Measurements from ENCODE around the gene NFE2L1.

Gene NFE2L1

GRCh38 chr17:48084932-48085331 lies 36.8 kb downstream of the NFE2L1 start:
- DNase-seq = no peak
- no peaks in the 10 kb centered on the region for H3K36me3 ChIP-seq (ENCODE audit: control insufficient read depth, insufficient read depth, low read length)
- peaks cover 3% of the 10 kb centered on the region for H3K4me1 ChIP-seq (ENCODE audit: control insufficient read depth, low read depth, low read length)
- H3K4me2 ChIP-seq (ENCODE audit: low read length) = no peak overlapping the region
- no peak overlapping the region for H4K5ac ChIP-seq (ENCODE audit: low read length)
- no peak overlapping the region for H3K4me3 ChIP-seq (ENCODE audit: low read length)
- H3K4ac ChIP-seq (ENCODE audit: low read depth, low read length) = no peak overlapping the region
- H3K79me1 ChIP-seq (ENCODE audit: low read length) = peaks cover 10% of the 10 kb centered on the region
- H2BK5ac ChIP-seq (ENCODE audit: low read length) = no peak overlapping the region
- H3K27me3 ChIP-seq (ENCODE audit: insufficient read depth, low read length, poor library complexity) = no peaks in the 10 kb centered on the region
- H4K8ac ChIP-seq (ENCODE audit: low read depth, low read length) = no peak overlapping the region
- no peak overlapping the region for H2BK15ac ChIP-seq (replicated peaks; ENCODE audit: low read depth)
- no peak overlapping the region for H2BK120ac ChIP-seq (ENCODE audit: low read depth, low read length)
- no peak overlapping the region for H3K27ac ChIP-seq (ENCODE audit: low read depth, low read length)
- no peak overlapping the region for H3K9ac ChIP-seq (ENCODE audit: low read length)
- no peak overlapping the region for H3K56ac ChIP-seq (ENCODE audit: low read length)
- no peak overlapping the region for H3K18ac ChIP-seq (ENCODE audit: low read length)
- H3K23ac ChIP-seq (ENCODE audit: low read length) = no peak overlapping the region
- WGBS (ENCODE audit: extremely low coverage, insufficient coverage, low lambda C conversion rate) = no CpG with 5 or more reads among the region's 2 CpGs
- peaks cover 41% of the 10 kb centered on the region for H3K79me2 ChIP-seq (ENCODE audit: control insufficient read depth, insufficient read depth, low read length)
- no peak overlapping the region for H2AK5ac ChIP-seq (ENCODE audit: low read length)

DNA sequence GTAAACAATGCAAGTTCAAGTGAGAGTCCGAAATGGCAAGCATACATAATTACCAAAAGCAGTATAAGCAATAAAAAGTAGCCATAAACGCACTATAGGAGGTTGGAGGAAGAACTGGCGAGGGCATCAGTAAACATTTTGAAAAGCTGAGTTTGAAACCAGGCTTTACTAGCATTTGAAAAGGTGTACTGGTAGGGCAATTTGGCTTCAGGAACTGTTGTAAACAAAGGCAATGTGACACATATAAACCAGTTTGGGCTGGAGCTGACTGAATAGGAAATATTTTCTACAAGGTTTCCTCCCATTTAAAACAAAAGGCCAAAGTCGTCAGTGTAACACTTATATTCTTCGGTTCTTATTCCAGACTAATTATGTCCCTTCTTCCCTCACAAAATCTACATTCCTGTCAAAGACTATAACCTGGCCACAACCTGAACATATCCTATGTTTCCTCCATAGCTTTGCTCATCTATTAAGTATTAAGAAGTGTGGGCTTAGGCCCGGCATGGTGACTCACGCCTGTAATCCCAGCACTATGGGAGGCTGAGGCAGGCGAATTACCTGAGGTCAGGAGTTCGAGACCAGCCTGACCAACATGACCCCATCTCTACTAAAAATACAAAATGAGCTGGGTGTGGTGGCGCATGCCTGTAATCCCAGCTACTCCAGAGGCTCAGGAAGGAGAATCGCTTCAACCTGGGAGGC lies 45.3 kb downstream of the NFE2L1 start:
- H2BK15ac ChIP-seq (replicated peaks; ENCODE audit: low read depth) = no peak overlapping the region
- no peaks in the 10 kb centered on the region for H3K4me1 ChIP-seq (ENCODE audit: control insufficient read depth, low read depth, low read length)
- DNase-seq = no peak
- H3K79me2 ChIP-seq (ENCODE audit: control insufficient read depth, insufficient read depth, low read length) = peaks cover 72% of the 10 kb centered on the region
- H2BK5ac ChIP-seq (ENCODE audit: low read length) = no peak overlapping the region
- no peak overlapping the region for H2AK5ac ChIP-seq (ENCODE audit: low read length)
- no peak overlapping the region for H3K23ac ChIP-seq (ENCODE audit: low read length)
- H3K27ac ChIP-seq (ENCODE audit: low read depth, low read length) = no peak overlapping the region
- no peak overlapping the region for H2BK120ac ChIP-seq (ENCODE audit: low read depth, low read length)
- no CpG with 5 or more reads among the region's 11 CpGs for WGBS (ENCODE audit: extremely low coverage, insufficient coverage, low lambda C conversion rate)
- H3K79me1 ChIP-seq (ENCODE audit: low read length) = peaks cover 7% of the 10 kb centered on the region
- no peak overlapping the region for H3K4me2 ChIP-seq (ENCODE audit: low read length)
- H3K4ac ChIP-seq (ENCODE audit: low read depth, low read length) = no peak overlapping the region
- no peak overlapping the region for H3K4me3 ChIP-seq (ENCODE audit: low read length)
- peak overlapping the region; percentile 76 for H4K8ac ChIP-seq (ENCODE audit: low read depth, low read length)
- H3K27me3 ChIP-seq (ENCODE audit: insufficient read depth, low read length, poor library complexity) = no peaks in the 10 kb centered on the region
- no peaks in the 10 kb centered on the region for H3K36me3 ChIP-seq (ENCODE audit: control insufficient read depth, insufficient read depth, low read length)
- no peak overlapping the region for H3K56ac ChIP-seq (ENCODE audit: low read length)
- no peak overlapping the region for H4K5ac ChIP-seq (ENCODE audit: low read length)
- H3K9ac ChIP-seq (ENCODE audit: low read length) = no peak overlapping the region
- H3K18ac ChIP-seq (ENCODE audit: low read length) = no peak overlapping the region

- Histone ChIP-seq H4K5ac (ENCODE audit: low read length) (no peak overlapping the region), H2BK5ac (ENCODE audit: low read length) (no peak overlapping the region), H3K4me1 (ENCODE audit: control insufficient read depth, low read depth, low read length) (peaks cover 3% of the 10 kb centered on the region), H2AK5ac (ENCODE audit: low read length) (no peak overlapping the region), H4K8ac (ENCODE audit: low read depth, low read length) (no peak overlapping the region), H3K79me1 (ENCODE audit: low read length) (peaks cover 9% of the 10 kb centered on the region), H3K18ac (ENCODE audit: low read length) (no peak overlapping the region), H3K27me3 (ENCODE audit: insufficient read depth, low read length, poor library complexity) (no peaks in the 10 kb centered on the region), H3K56ac (ENCODE audit: low read length) (no peak overlapping the region), H3K23ac (ENCODE audit: low read length) (no peak overlapping the region), H3K4me3 (ENCODE audit: low read length) (no peak overlapping the region), H3K27ac (ENCODE audit: low read depth, low read length) (no peak overlapping the region), H3K36me3 (ENCODE audit: control insufficient read depth, insufficient read depth, low read length) (no peaks in the 10 kb centered on the region), H3K79me2 (ENCODE audit: control insufficient read depth, insufficient read depth, low read length) (peaks cover 76% of the 10 kb centered on the region), H3K4ac (ENCODE audit: low read depth, low read length) (no peak overlapping the region), H3K9ac (ENCODE audit: low read length) (no peak overlapping the region), H2BK120ac (ENCODE audit: low read depth, low read length) (no peak overlapping the region), H2BK15ac (replicated peaks; ENCODE audit: low read depth) (no peak overlapping the region), H3K4me2 (ENCODE audit: low read length) (no peak overlapping the region)
- no peak for DNase-seq
- no CpG with 5 or more reads among the region's 4 CpGs for WGBS (ENCODE audit: extremely low coverage, insufficient coverage, low lambda C conversion rate)
Observed at GRCh38 chr17:48095611-48096010, 47.5 kb downstream of the NFE2L1 start.

GRCh38 chr17:48100160-48100559 lies 52.0 kb downstream of the NFE2L1 start:
- Histone ChIP-seq H3K27ac (ENCODE audit: low read depth, low read length) (peak overlapping the region; percentile 99), H4K8ac (ENCODE audit: low read depth, low read length) (no peak overlapping the region), H3K36me3 (ENCODE audit: control insufficient read depth, insufficient read depth, low read length) (no peaks in the 10 kb centered on the region), H3K4ac (ENCODE audit: low read depth, low read length) (no peak overlapping the region), H3K56ac (ENCODE audit: low read length) (peak overlapping the region; percentile 98), H2BK120ac (ENCODE audit: low read depth, low read length) (no peak overlapping the region), H3K4me3 (ENCODE audit: low read length) (peak overlapping the region; percentile 95), H2BK5ac (ENCODE audit: low read length) (peak overlapping the region; percentile 63), H4K5ac (ENCODE audit: low read length) (no peak overlapping the region), H3K79me1 (ENCODE audit: low read length) (peaks cover 7% of the 10 kb centered on the region), H3K23ac (ENCODE audit: low read length) (no peak overlapping the region), H2BK15ac (replicated peaks; ENCODE audit: low read depth) (no peak overlapping the region), H3K4me2 (ENCODE audit: low read length) (peak overlapping the region; percentile 90), H3K18ac (ENCODE audit: low read length) (peak overlapping the region; percentile 51), H3K79me2 (ENCODE audit: control insufficient read depth, insufficient read depth, low read length) (peaks cover 43% of the 10 kb centered on the region), H2AK5ac (ENCODE audit: low read length) (peak overlapping the region; percentile 74), H3K4me1 (ENCODE audit: control insufficient read depth, low read depth, low read length) (peaks cover 3% of the 10 kb centered on the region), H3K27me3 (ENCODE audit: insufficient read depth, low read length, poor library complexity) (no peaks in the 10 kb centered on the region), H3K9ac (ENCODE audit: low read length) (peak overlapping the region; percentile 98)
- 100% methylated on average over 6 of the region's 10 CpGs for WGBS (ENCODE audit: extremely low coverage, insufficient coverage, low lambda C conversion rate)
- no peak for DNase-seq

- H3K4ac ChIP-seq (ENCODE audit: low read depth, low read length) = peak overlapping the region; percentile 90
- peak overlapping the region; percentile 98 for H3K56ac ChIP-seq (ENCODE audit: low read length)
- peaks cover 7% of the 10 kb centered on the region for H3K79me1 ChIP-seq (ENCODE audit: low read length)
- peaks cover 3% of the 10 kb centered on the region for H3K4me1 ChIP-seq (ENCODE audit: control insufficient read depth, low read depth, low read length)
- H3K4me3 ChIP-seq (ENCODE audit: low read length) = peak overlapping the region; percentile 95
- peak overlapping the region; percentile 48 for H3K23ac ChIP-seq (ENCODE audit: low read length)
- H3K4me2 ChIP-seq (ENCODE audit: low read length) = peak overlapping the region; percentile 90
- peak overlapping the region; percentile 98 for H3K9ac ChIP-seq (ENCODE audit: low read length)
- H3K27ac ChIP-seq (ENCODE audit: low read depth, low read length) = peak overlapping the region; percentile 99
- no peak overlapping the region for H2BK120ac ChIP-seq (ENCODE audit: low read depth, low read length)
- no peaks in the 10 kb centered on the region for H3K36me3 ChIP-seq (ENCODE audit: control insufficient read depth, insufficient read depth, low read length)
- no CpG with 5 or more reads among the region's 23 CpGs for WGBS (ENCODE audit: extremely low coverage, insufficient coverage, low lambda C conversion rate)
- no peak overlapping the region for H2BK15ac ChIP-seq (replicated peaks; ENCODE audit: low read depth)
- peaks cover 40% of the 10 kb centered on the region for H3K79me2 ChIP-seq (ENCODE audit: control insufficient read depth, insufficient read depth, low read length)
- peak overlapping the region; percentile 97 for H3K18ac ChIP-seq (ENCODE audit: low read length)
- H4K5ac ChIP-seq (ENCODE audit: low read length) = no peak overlapping the region
- no peaks in the 10 kb centered on the region for H3K27me3 ChIP-seq (ENCODE audit: insufficient read depth, low read length, poor library complexity)
- DNase-seq = peak; percentile 93
- H4K8ac ChIP-seq (ENCODE audit: low read depth, low read length) = no peak overlapping the region
- H2BK5ac ChIP-seq (ENCODE audit: low read length) = peak overlapping the region; percentile 47
- no peak overlapping the region for H2AK5ac ChIP-seq (ENCODE audit: low read length)
Observed at GRCh38 chr17:48100591-48101011, 52.4 kb downstream of the NFE2L1 start.
